GM19099 (cell line): ENCODE measurements around the gene SPTAN1.

Source experiments
- POLR2A ChIP-seq: IDR thresholded peaks from 3 replicates; pipeline ENCODE4 v1.6.1; 2011; ENCODE audit warnings: low read depth; ENCODE audit not compliant: insufficient read length; ENCODE audit errors: extremely low read depth

The SPTAN1 gene

DNA sequence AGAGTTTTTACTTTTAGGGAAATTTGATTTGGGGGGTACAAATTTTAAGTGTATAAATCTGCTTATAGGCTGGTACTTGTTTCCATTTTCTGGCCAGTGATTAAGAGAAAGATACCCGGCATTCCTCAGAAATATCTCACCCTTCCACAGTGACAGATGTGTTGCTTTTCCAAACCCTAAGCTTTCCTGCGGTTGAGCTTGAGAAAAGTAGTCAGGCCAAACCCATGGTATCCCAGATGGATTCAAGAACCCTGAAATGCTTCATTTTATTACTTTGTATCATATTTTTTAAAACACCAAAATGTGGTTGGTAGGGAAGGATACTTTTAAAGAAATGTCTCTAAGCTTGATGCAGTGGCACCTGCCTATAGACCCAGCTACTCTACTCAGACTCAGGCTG is 23.5 kb downstream of the SPTAN1 start:
- TF ChIP-seq POLR2A: no peak

DNA sequence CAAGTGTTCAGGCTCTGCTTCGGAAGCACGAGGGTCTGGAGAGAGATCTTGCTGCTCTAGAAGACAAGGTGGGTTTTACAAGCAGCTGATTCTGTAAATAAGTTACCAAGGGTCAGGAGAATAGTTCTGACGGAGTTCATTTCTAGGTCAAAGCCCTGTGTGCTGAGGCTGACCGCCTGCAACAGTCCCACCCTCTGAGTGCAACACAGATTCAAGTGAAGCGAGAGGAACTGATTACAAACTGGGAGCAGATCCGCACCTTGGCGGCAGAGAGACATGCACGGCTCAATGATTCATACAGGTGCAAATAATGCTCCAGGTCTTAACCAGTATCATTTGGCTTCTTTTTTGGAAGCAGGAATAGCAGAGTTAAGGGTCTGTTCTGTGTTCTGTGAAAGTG is 24.8 kb downstream of the SPTAN1 start:
- no peak for TF ChIP-seq POLR2A

DNA sequence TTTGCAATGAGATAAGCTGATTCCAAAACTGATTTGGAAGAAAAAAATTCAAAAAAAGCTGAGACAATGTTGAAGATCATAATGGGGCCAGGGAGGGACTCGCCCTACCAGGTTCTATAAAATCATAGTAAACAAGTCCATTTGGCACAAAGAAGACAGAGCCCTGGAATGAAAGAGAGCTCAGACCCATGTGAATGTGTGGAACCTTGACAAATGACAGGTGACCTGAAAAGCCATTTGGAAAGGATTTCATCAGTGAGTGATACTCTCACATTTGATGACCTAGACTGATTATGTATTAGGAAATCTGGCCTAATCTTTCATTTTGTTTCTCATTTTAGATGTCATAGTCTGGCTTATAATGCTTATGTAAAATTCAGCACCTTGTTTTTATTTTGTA is 26.8 kb downstream of the SPTAN1 start:
- TF ChIP-seq POLR2A: no peak

DNA sequence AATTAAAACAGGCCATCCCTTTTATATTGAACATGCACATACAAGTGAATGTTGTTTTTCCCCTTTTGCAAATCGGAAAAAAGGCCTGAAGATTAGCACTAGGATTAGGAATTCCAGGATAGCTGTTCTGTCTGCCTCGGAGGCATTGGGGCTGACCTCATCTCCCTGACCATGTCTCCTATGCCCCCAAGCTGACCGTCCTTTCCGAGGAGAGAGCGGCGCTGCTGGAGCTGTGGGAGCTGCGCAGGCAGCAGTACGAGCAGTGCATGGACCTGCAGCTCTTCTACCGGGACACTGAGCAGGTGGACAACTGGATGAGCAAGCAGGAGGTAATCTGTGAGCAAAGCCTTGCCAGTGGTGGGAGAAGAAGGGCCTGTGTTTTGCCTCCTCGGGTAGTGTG is 28.3 kb downstream of the SPTAN1 start:
- no peak for TF ChIP-seq POLR2A

DNA sequence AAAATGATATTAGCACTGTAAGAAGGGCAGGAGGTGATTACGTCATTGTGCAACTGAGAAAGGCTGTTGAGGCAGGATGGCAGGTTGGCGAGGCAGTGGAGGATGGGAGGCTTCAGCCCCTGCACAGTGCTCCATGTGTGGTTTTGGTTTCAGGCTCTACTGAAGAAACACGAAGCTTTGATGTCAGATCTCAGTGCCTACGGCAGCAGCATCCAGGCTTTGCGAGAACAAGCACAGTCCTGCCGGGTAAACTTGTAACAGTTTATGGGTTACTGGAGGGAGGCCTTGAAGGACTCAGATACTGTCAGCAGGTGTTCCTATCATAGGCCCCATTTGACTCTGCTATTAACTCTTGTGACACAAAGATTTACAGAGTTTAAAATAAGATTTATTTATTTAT is 35.1 kb downstream of the SPTAN1 start:
- no peak for TF ChIP-seq POLR2A

DNA sequence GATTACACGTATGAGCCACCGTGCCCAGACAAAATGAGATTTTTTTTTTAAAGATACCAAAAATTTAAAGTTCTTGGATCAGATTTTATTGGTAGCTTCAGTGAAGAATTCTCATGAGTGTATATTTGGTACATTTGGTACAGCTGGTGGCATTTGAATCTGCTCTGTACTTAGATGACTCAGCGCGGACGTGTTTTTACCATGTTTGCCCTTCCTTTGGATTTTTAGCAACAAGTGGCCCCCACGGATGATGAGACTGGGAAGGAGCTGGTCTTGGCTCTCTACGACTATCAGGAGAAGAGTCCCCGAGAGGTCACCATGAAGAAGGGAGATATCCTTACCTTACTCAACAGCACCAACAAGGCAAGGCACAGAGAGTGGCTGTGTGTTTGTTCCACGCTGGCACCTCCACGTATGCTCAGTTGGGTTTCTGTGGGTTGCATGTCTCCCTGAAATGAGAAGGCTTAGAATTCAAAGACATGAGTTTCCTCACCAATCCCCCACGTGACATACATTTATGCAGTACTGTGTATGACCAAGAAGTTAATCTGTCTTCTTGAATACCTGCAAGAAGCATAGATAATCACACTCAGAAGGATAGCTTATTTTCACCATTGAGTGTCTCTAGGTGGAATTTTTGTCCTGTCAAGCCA is 36.3 kb downstream of the SPTAN1 start:
- no peak for TF ChIP-seq POLR2A

DNA sequence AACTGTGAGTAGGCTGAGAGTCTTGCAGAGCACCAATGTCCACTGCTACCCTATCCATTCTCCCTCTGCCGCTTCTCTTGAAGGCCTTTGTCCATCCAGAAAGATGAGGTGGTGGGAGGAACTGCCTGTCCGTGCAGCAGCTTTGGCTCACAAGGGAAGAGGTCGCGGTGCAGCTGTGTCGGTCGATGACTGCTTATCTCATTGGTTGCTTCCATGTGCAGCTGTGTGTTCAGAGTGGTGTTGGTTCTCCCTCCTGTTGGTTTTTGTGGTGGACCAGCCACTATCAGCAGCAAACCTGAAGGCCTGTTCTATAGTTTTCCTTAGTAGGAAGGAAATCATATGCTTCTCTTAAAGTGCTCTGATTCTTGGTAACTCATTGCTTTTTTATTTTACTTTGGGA is 40.7 kb downstream of the SPTAN1 start:
- TF ChIP-seq POLR2A: no peak

DNA sequence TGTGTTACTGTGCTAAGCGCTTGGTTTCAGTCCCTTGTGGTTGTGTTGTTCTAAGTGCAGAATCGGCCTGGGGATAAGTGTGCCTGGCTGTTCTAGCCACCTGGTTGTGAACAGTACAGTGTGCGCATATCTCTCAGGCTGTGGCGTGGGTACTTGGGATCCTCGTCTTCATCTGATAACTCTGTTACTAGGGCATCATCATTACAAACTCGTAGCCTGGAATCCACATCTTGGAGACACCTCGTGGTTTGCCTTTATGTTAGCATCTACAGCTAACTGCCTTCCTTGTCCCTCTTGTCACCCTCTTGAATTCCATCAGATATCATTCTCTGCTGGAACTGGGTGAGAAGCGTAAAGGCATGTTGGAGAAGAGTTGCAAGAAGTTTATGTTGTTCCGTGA is 41.5 kb downstream of the SPTAN1 start:
- TF ChIP-seq POLR2A: no peak

DNA sequence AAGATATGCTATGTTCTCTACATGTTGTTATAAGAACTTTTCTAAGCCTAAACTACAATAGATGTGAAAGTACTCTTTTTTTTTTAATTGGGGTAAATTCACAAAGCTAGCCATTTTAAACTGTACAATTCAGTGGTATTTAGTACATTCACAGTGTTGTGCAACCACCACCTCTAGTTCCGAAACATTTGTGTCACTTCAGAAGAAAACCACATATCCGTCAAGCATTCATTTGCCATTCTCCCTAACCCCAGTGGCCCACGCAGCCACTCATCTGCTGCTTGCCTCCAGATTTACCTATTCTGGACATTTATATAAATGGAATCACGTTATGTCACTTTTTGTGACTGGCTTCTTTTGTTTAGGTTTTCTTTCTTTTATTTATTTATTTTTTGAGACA is 43.1 kb downstream of the SPTAN1 start:
- no peak for TF ChIP-seq POLR2A

DNA sequence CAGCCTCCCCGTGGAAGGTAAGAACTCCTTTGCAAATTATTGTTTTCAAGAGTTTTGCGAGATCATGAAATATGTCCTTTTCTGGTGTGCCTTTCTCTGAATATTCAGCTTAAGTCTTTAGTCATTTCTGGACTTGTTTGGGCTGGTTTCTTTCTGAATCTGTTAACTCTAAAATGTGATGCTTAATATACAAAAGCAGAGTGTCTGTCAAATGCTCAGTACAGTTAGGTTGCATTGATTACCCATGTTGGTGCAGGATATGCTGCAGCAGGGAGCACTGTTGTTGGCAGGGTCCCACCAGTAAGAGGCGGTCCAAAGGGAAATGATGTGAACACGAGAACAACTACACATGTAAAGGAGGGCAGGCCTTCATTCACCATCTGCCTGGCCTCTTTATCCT is 47.7 kb downstream of the SPTAN1 start:
- TF ChIP-seq POLR2A: no peak

DNA sequence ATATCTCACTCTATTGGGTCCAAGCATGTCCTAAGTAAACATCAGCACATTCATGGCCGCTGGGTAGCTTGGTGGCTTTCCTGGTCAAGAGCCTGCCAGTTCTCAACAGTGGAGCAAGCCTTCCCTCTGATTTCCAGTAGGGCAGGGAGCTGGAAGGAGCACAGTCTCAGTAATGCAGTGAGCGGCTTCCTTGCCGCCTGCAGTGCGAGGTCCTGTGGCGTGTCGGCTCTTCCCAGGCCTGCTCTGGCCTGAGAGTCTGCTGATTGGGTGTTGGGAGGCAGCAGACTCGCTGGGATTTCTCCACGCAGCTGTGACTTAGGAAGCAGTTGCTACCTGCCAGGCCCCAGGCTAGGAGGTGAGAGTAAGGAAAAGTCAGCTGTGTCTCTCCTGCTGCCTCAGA is 51.3 kb downstream of the SPTAN1 start:
- TF ChIP-seq POLR2A: no peak

DNA sequence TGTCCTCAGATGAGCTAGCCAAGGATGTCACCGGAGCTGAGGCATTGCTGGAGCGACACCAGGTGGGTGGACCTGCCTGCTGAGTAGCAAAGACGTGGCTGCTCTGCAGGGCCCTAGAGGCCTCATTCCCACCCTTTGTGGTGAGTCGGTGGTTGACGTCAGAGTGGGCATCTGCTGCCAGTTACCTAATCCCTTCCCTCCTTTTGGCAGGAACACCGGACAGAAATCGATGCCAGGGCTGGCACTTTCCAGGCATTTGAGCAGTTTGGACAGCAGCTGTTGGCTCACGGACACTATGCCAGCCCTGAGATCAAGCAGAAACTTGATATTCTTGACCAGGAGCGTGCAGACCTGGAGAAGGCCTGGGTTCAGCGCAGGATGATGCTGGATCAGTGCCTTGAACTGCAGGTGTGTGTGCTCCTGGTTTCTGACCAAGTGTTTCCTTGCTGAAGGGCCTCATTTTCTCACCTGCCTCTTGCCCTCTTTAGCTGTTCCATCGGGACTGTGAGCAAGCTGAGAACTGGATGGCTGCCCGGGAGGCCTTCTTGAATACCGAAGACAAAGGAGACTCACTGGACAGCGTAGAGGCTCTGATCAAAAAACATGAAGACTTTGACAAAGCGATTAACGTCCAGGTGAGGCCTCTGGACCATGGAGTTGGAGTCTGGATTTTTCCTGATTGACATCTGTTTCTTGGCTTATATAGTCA is 55.4 kb downstream of the SPTAN1 start:
- no peak for TF ChIP-seq POLR2A

DNA sequence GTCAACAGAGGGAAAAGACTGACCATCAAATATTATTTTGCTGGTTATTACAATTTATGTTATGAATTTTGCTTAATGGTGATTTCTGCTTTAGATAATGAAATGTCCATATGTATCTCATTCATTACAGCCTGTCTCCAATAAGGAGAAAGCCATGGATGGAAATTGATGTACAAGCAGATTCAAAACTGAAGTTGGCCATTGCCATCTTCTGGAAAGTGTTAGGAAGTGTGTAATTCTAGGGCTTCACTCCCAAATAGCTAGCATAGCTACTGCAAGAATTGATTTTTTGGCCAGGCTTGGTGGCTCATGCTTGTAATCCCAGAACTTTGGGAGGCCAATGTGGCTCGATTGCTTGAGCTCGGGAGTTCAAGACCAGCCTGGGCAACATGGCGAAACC is 58.5 kb downstream of the SPTAN1 start:
- TF ChIP-seq POLR2A: no peak

DNA sequence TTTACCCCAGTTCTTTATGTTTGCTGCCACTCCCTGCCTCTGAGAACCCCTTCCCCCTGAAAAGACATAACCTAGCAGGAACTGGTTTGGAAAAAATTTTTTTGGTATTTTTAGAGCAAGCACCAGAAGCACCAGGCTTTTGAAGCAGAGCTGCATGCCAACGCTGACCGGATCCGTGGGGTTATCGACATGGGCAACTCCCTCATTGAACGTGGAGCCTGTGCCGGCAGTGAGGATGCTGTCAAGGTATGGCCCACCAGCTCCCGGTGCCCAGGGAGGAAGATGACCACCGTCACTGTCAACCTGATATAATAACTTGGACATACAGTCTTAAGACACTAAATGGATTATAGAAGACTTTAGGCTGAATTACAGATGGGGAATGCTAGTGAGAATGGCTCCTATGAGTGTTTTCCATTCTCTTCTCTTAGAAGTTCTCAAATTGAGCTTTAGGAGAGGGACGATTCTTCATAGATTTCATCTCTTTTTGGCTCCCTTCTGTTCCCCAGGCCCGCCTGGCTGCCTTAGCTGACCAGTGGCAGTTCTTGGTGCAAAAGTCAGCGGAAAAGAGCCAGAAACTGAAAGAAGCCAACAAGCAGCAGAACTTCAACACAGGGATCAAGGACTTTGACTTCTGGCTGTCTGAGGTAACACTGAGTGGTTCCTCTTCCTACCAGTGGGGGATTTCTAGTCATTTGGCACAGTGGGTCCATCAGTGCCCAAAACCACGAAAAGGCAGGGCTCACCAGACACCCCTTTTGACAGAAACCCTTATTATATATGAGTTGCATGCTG is 59.4 kb downstream of the SPTAN1 start:
- no peak for TF ChIP-seq POLR2A

DNA sequence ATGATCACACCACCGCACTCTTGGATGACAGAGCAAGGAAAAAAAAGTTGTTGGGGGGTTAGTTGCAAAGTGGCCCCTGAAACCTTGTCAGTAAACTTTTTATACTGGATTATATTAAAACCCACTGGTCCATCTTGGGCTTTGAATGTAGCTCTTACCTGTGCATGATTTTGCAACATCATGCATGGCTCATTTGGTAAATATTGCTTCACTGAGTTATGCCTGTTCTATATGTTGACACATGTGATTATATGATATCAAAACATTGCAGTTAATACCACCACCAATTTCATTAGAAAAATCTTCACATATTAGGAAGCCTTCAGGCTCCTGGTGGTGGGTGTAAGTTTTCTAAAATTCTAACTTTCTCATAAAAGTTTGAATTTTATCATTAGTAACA is 62.3 kb downstream of the SPTAN1 start:
- no peak for TF ChIP-seq POLR2A

DNA sequence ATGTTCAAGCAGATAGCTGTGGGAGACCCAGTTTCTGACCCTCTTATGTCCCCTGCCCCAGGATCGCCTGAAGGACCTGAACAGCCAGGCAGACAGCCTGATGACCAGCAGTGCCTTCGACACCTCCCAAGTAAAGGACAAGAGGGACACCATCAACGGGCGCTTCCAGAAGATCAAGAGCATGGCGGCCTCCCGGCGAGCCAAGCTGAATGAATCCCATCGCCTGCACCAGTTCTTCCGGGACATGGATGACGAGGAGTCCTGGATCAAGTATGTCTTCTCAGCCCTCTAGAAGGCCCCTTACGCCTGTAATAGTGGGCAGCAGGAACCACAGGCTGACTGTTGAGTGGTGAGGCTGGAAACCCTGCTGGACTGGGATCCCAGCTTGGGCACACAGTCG is 63.2 kb downstream of the SPTAN1 start:
- no peak for TF ChIP-seq POLR2A

DNA sequence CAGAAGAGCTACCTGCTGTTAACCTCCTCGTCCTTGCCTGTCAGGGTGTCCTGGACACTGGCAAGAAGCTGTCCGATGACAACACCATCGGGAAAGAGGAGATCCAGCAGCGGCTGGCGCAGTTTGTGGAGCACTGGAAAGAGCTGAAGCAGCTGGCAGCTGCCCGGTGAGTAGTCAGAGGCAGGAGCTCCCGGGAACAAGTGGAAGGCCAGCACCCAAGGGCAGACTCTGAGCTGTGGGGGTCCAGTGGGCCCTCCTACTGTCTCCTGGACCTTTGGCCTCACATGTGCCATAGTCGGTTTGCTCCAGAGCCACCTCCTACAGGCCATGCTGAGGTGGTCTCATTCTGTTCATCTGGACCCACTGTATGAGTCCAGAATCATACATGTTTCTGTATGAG is 65.6 kb downstream of the SPTAN1 start:
- no peak for TF ChIP-seq POLR2A

DNA sequence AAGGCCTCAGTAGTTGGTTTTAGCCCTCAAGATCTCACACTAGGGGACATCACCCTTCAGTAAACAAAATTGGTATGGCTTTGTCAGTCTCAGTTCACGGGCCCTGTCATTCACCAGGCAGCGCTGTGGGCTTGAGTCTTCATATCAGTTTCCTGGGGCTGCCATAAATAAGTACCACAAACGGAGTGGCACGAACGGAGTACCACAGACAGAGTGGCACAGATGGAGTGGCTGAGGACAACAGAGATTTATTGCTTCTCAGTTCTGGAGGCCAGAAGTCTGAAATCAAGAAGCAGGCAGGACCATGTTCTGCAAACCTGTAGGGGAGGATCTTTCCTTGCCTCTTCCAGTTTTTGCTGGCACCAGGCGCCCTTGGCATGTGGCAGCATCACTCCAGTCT is 66.7 kb downstream of the SPTAN1 start:
- no peak for TF ChIP-seq POLR2A
